SK-N-SH treated with all-trans-retinoic acid at 6 μM for 48 hours (cell line): ENCODE measurements around the gene TEAD1.
A peak's percentile ranks its signal among the peaks of the same experiment; 100 is the strongest.

Experiments used
- ATAC-seq: fragments of 200-7000 bp; cut with Tn5 transposase; 3 replicates; pipeline ENCODE4 v1.9.1; 2020; ENCODE audit warnings: mild to moderate bottlenecking, moderate library complexity
- ARNTL ChIP-seq: fragments of 450-650 bp; formaldehyde crosslinking; IDR thresholded peaks from 2 replicates; pipeline ENCODE4 v1.5.0; 2020; ENCODE audit warnings: low read depth, mild to moderate bottlenecking, moderate library complexity, borderline replicate concordance
- BACH2 ChIP-seq: fragments of 250-450 bp; sonication (Bioruptor Pico); IDR thresholded peaks from 2 replicates; pipeline ENCODE4 v1.9.0; 2021; ENCODE audit warnings: mild to moderate bottlenecking, borderline replicate concordance
- CSDC2 ChIP-seq: fragments of 250-450 bp; sonication (Bioruptor Pico); IDR thresholded peaks from 2 replicates; pipeline ENCODE4 v1.5.0; 2020; ENCODE audit warnings: mild to moderate bottlenecking, moderate library complexity
- ESRRG ChIP-seq: fragments of 250-450 bp; sonication (Bioruptor Pico); IDR thresholded peaks from 2 replicates; pipeline ENCODE4 v1.6.1; 2021; ENCODE audit warnings: mild to moderate bottlenecking
- GLIS3 ChIP-seq: fragments of 250-450 bp; sonication (Bioruptor Pico); IDR thresholded peaks from 2 replicates; pipeline ENCODE4 v1.5.0; 2020; ENCODE audit warnings: mild to moderate bottlenecking, moderate library complexity
- ISL1 ChIP-seq: fragments of 250-450 bp; sonication (Bioruptor Pico); IDR thresholded peaks from 2 replicates; pipeline ENCODE4 v2.1.2; 2022; ENCODE audit warnings: mild to moderate bottlenecking, moderate library complexity
- OSR1 ChIP-seq: fragments of 250-450 bp; sonication (Bioruptor Pico); IDR thresholded peaks from 2 replicates; pipeline ENCODE4 v1.8.0; 2022; ENCODE audit warnings: moderate library complexity, mild to moderate bottlenecking, inconsistent platforms
- PPARA ChIP-seq: fragments of 250-450 bp; sonication (Bioruptor Pico); IDR thresholded peaks from 2 replicates; pipeline ENCODE4 v1.5.0; 2020; ENCODE audit warnings: mild to moderate bottlenecking, borderline replicate concordance
- RARB ChIP-seq: fragments of 250-450 bp; sonication (Bioruptor Pico); IDR thresholded peaks from 2 replicates; pipeline ENCODE4 v1.8.0; 2021; ENCODE audit warnings: mild to moderate bottlenecking, moderate library complexity
- SNAI2 ChIP-seq: fragments of 250-450 bp; sonication (Bioruptor Pico); IDR thresholded peaks from 2 replicates; pipeline ENCODE4 v1.5.0; 2020; ENCODE audit warnings: mild to moderate bottlenecking, moderate library complexity
- TCF4 ChIP-seq: fragments of 250-450 bp; sonication (Bioruptor Pico); IDR thresholded peaks from 2 replicates; pipeline ENCODE4 v1.8.0; 2021; ENCODE audit warnings: mild to moderate bottlenecking, moderate library complexity, borderline replicate concordance
- TOX ChIP-seq: fragments of 250-450 bp; sonication (Bioruptor Pico); IDR thresholded peaks from 2 replicates; pipeline ENCODE4 v1.8.0; 2021; ENCODE audit warnings: mild to moderate bottlenecking, moderate library complexity, borderline replicate concordance
- ZC3H10 ChIP-seq: fragments of 250-450 bp; sonication (Bioruptor Pico); IDR thresholded peaks from 2 replicates; pipeline ENCODE4 v1.5.1; 2021; ENCODE audit warnings: mild to moderate bottlenecking, moderate library complexity
- ZFP3 ChIP-seq: fragments of 250-450 bp; sonication (Bioruptor Pico); IDR thresholded peaks from 2 replicates; pipeline ENCODE4 v1.5.0; 2020; ENCODE audit warnings: mild to moderate bottlenecking, moderate library complexity
- ZFP30 ChIP-seq: fragments of 450-650 bp; formaldehyde crosslinking; IDR thresholded peaks from 2 replicates; pipeline ENCODE4 v1.5.0; 2022; ENCODE audit warnings: mild to moderate bottlenecking, moderate library complexity
- ZNF565 ChIP-seq: fragments of 450-650 bp; formaldehyde crosslinking; conservative IDR thresholded peaks from 2 replicates; pipeline ENCODE4 v1.5.0; 2020; ENCODE audit warnings: low read depth, mild to moderate bottlenecking, moderate library complexity
- ZNF70 ChIP-seq: fragments of 450-650 bp; formaldehyde crosslinking; IDR thresholded peaks from 2 replicates; pipeline ENCODE4 v1.5.0; 2020; ENCODE audit warnings: mild to moderate bottlenecking, moderate library complexity
- TF ChIP-seq, protein P1 (sequence below): fragments of 250-450 bp; sonication (Bioruptor Pico); IDR thresholded peaks from 2 replicates; pipeline ENCODE4 v1.5.1; 2021; ENCODE audit warnings: mild to moderate bottlenecking, moderate library complexity
- TF ChIP-seq, protein P2 (sequence below): fragments of 250-450 bp; sonication (Bioruptor Pico); IDR thresholded peaks from 2 replicates; pipeline ENCODE4 v1.5.0; 2020; ENCODE audit warnings: mild to moderate bottlenecking, moderate library complexity
- TF ChIP-seq, protein P3 (sequence below): fragments of 250-450 bp; sonication (Bioruptor Pico); IDR thresholded peaks from 2 replicates; pipeline ENCODE4 v1.5.1; 2020; ENCODE audit warnings: low read depth, mild to moderate bottlenecking, moderate library complexity
- TF ChIP-seq, protein P4 (sequence below): fragments of 250-450 bp; sonication (Bioruptor Pico); IDR thresholded peaks from 2 replicates; pipeline ENCODE4 v1.8.0; 2021; ENCODE audit warnings: low read depth, mild to moderate bottlenecking, moderate library complexity, borderline replicate concordance
- TF ChIP-seq, protein P5 (sequence below): fragments of 250-450 bp; sonication (Bioruptor Pico); IDR thresholded peaks from 2 replicates; pipeline ENCODE4 v1.8.0; 2020; ENCODE audit warnings: mild to moderate bottlenecking, moderate library complexity, borderline replicate concordance

The TEAD1 gene

DNA sequence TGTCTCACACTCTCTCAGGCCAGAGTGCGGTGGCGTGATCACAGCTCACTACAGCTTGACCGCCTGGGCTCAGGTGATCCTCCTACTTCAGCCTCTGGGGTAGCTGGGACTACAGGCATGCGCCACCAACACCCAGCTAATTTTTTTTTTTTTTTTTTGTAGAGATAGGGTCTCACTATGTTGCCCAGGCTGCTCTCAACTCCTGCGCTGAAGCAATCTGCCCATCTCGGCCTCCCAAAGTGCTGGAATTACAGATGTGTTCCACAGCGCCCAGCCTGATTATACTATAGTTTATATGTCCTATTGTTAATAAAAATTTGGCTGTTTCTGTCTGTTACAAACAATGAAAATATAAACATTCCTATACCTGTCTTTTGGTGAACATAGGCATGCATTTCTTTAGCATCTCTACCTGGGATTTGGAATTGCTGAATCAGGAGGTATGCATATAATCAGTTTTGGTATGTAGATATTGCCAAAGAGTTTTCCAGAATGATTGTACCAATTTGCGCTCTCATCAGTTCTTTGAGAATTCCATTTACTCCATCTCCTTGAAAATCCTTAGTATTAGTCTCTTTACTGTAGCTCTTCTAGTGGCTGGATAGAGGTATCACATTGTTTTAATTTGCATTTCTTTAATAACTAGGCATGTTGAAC, 78.8 kb downstream of the TEAD1 start (continued):
- TF ChIP-seq TOX (CRISPR knock-in tag) (no peak), ZFP30 (CRISPR knock-in tag) (no peak), GLIS3 (no peak), ARNTL (no peak), ZNF70 (CRISPR knock-in tag) (no peak), ZC3H10 (no peak), OSR1 (CRISPR knock-in tag) (no peak), CSDC2 (CRISPR knock-in tag) (no peak)
- TF ChIP-seq, protein P1, sequence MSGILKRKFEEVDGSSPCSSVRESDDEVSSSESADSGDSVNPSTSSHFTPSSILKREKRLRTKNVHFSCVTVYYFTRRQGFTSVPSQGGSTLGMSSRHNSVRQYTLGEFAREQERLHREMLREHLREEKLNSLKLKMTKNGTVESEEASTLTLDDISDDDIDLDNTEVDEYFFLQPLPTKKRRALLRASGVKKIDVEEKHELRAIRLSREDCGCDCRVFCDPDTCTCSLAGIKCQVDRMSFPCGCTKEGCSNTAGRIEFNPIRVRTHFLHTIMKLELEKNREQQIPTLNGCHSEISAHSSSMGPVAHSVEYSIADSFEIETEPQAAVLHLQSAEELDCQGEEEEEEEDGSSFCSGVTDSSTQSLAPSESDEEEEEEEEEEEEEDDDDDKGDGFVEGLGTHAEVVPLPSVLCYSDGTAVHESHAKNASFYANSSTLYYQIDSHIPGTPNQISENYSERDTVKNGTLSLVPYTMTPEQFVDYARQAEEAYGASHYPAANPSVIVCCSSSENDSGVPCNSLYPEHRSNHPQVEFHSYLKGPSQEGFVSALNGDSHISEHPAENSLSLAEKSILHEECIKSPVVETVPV (CRISPR knock-in tag): no peak
- TF ChIP-seq, protein P2, sequence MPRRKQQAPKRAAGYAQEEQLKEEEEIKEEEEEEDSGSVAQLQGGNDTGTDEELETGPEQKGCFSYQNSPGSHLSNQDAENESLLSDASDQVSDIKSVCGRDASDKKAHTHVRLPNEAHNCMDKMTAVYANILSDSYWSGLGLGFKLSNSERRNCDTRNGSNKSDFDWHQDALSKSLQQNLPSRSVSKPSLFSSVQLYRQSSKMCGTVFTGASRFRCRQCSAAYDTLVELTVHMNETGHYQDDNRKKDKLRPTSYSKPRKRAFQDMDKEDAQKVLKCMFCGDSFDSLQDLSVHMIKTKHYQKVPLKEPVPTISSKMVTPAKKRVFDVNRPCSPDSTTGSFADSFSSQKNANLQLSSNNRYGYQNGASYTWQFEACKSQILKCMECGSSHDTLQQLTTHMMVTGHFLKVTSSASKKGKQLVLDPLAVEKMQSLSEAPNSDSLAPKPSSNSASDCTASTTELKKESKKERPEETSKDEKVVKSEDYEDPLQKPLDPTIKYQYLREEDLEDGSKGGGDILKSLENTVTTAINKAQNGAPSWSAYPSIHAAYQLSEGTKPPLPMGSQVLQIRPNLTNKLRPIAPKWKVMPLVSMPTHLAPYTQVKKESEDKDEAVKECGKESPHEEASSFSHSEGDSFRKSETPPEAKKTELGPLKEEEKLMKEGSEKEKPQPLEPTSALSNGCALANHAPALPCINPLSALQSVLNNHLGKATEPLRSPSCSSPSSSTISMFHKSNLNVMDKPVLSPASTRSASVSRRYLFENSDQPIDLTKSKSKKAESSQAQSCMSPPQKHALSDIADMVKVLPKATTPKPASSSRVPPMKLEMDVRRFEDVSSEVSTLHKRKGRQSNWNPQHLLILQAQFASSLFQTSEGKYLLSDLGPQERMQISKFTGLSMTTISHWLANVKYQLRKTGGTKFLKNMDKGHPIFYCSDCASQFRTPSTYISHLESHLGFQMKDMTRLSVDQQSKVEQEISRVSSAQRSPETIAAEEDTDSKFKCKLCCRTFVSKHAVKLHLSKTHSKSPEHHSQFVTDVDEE (CRISPR knock-in tag): no peak
- TF ChIP-seq, all 23 proteins: peak for 0

DNA sequence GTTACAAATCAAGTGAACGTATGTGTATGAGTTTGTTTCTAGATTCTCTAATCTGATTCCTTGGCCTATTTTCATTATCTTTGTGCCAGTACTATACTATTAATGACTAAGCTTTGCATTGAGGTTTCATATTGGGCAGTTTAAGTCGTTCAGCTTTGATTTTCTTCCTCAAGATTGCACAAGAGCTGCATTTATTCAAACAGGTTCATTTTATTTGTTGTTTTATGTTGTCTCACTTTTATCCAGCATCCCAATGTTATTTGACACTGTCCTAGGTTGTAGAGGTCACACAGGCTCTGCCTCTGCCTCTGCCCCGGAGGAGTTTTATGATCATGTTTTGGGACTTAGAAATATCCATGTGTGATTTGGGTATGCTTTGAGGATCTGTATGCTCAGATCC, 79.8 kb downstream of the TEAD1 start:
- no peak for TF ChIP-seq ZFP30 (CRISPR knock-in tag)
- peak; percentile 90 for TF ChIP-seq ZFP3 (CRISPR knock-in tag)
- ATAC-seq: no peak

DNA sequence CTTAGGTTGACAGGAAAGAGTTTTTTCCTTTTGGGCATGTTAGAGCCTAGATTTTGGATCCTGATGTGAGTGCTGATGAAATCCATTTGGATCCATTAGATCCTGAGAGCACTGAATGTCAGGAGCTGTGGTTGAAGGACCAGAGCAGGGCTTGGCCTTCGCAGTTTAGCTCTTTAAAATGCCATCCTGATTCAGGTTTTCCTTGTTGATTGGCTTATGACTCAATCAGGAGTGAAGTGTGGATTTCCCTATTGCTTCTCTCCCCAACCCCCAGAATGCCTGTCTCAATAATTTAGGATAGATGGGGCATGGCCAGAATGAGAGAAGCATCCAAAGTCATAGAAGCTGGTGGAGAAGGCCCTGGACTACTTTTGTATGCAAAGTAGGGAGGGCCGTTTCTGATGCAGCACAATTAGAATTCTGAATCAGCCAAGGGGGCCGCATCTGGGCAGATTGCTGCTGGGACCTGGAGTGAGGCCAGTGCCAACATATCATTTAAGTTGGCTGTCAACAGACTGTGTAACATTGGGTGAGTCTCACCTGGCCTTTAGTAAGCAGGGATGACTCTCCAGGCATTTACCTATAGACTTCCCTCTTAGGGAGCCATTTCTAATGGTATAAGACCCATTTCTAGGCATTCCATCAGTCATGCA, 80.5 kb downstream of the TEAD1 start:
- TF ChIP-seq PPARA (no peak), ZNF565 (no peak), RARB (CRISPR knock-in tag) (no peak), ZFP30 (CRISPR knock-in tag) (no peak), ZNF70 (CRISPR knock-in tag) (no peak), ARNTL (no peak), GLIS3 (no peak), SNAI2 (CRISPR knock-in tag) (no peak), TOX (CRISPR knock-in tag) (no peak), ESRRG (CRISPR knock-in tag) (no peak), BACH2 (no peak), CSDC2 (CRISPR knock-in tag) (no peak), ZFP3 (CRISPR knock-in tag) (no peak), TCF4 (CRISPR knock-in tag) (no peak), ISL1 (CRISPR knock-in tag) (no peak)
- TF ChIP-seq, protein P2 (CRISPR knock-in tag): no peak
- TF ChIP-seq, protein P1 (CRISPR knock-in tag): no peak
- TF ChIP-seq, protein P3, sequence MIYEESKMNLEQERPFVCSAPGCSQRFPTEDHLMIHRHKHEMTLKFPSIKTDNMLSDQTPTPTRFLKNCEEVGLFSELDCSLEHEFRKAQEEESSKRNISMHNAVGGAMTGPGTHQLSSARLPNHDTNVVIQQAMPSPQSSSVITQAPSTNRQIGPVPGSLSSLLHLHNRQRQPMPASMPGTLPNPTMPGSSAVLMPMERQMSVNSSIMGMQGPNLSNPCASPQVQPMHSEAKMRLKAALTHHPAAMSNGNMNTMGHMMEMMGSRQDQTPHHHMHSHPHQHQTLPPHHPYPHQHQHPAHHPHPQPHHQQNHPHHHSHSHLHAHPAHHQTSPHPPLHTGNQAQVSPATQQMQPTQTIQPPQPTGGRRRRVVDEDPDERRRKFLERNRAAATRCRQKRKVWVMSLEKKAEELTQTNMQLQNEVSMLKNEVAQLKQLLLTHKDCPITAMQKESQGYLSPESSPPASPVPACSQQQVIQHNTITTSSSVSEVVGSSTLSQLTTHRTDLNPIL: no peak
- TF ChIP-seq, protein P4, sequence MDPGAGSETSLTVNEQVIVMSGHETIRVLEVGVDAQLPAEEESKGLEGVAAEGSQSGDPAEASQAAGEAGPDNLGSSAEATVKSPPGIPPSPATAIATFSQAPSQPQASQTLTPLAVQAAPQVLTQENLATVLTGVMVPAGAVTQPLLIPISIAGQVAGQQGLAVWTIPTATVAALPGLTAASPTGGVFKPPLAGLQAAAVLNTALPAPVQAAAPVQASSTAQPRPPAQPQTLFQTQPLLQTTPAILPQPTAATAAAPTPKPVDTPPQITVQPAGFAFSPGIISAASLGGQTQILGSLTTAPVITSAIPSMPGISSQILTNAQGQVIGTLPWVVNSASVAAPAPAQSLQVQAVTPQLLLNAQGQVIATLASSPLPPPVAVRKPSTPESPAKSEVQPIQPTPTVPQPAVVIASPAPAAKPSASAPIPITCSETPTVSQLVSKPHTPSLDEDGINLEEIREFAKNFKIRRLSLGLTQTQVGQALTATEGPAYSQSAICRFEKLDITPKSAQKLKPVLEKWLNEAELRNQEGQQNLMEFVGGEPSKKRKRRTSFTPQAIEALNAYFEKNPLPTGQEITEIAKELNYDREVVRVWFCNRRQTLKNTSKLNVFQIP (CRISPR knock-in tag): no peak
- TF ChIP-seq, protein P5, sequence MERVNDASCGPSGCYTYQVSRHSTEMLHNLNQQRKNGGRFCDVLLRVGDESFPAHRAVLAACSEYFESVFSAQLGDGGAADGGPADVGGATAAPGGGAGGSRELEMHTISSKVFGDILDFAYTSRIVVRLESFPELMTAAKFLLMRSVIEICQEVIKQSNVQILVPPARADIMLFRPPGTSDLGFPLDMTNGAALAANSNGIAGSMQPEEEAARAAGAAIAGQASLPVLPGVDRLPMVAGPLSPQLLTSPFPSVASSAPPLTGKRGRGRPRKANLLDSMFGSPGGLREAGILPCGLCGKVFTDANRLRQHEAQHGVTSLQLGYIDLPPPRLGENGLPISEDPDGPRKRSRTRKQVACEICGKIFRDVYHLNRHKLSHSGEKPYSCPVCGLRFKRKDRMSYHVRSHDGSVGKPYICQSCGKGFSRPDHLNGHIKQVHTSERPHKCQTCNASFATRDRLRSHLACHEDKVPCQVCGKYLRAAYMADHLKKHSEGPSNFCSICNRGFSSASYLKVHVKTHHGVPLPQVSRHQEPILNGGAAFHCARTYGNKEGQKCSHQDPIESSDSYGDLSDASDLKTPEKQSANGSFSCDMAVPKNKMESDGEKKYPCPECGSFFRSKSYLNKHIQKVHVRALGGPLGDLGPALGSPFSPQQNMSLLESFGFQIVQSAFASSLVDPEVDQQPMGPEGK (CRISPR knock-in tag): no peak
- ATAC-seq: no peak
